SK-MEL-5 (cell line): Measurements from ENCODE around the gene EIPR1. TPM values are rescaled to one million over a fixed set of nuclear protein-coding genes. Genes with fewer than 3 reads are reported as not detected.
A peak's percentile ranks its signal among the peaks of the same experiment; 100 is the strongest.

Experiments used
- DNase-seq: peaks from one replicate; pipeline ENCODE4 v3.0.0-alpha.2; 2016; ENCODE audit warnings: low read depth, low spot score
- in situ Hi-C: cut with HindIII; loops from 2 replicates; pipeline ENCODE4 v1.10.0; 2016; ENCODE audit warnings: low sequenced_read_pairs, high pct_unique_total_duplicates, low pct_unique_long_range_greater_than_20kb
- total RNA-seq: library from RNA; depleted of rRNA; stranded (reverse); fragments of >200 nt; shearing (Covaris generic); gene quantifications from 2 replicates; pipeline ENCODE4 v1.2.3, GENCODE V29; 2014

Gene EIPR1
- total RNA-seq, 1 experiment from 2014 or later = 73.1 TPM

DNA sequence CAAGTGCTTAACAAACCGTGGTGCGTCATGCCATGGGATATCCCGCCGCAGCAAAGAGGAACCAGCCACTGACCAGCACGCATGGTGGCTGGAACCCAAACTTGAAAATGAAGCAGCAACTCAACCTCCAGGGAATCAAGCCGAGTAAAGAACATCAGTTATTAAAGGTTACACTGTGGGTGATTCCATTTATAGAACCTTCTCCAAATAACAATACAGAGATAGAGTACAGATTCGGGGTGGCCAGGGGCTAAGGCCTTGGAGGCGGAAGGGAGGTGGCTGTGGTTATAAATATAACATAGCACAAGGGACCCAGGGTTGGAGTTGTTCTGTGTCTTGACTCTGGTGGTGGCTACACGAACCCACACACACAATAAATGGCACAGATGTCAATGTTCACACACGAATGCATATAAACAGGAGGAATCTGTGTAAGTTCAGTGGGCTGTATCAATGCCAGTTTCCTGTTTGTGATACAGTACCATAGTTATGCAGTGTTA is 123.1 kb downstream of the EIPR1 start:
- in situ Hi-C loops = no loop called here
- DNase-seq = no peak

- DNase-seq = no peak
- in situ Hi-C loops = no loop called here
Observed at GRCh38 chr2:3253913-3254441, 123.6 kb downstream of the EIPR1 start.

DNA sequence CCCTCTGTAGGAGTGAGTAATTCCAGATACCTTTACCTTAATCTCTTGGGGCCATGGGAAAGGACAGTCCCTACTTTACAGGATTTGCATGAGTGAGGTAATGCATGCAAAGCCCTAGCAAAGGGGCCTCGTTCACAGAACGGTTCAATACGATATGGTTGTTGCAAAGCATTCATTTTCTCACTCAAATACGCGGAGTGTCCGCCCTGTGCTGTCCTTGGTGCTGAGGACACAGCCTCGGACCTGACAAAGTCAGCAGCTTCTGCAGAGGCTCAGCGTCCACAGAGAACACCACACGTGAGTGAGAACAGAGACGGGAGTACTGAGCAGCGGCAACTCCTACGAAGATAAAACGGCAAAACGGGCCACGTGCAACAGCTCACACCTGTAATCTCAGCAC is 125.7 kb downstream of the EIPR1 start:
- in situ Hi-C loops = no loop called here
- DNase-seq = no peak

GRCh38 chr2:3249476-3249962 is 128.1 kb downstream of the EIPR1 start:
- in situ Hi-C loops = no loop called here
- no peak for DNase-seq

- in situ Hi-C loops = no loop called here
Observed at GRCh38 chr2:3248754-3249475, 128.7 kb downstream of the EIPR1 start.

DNA sequence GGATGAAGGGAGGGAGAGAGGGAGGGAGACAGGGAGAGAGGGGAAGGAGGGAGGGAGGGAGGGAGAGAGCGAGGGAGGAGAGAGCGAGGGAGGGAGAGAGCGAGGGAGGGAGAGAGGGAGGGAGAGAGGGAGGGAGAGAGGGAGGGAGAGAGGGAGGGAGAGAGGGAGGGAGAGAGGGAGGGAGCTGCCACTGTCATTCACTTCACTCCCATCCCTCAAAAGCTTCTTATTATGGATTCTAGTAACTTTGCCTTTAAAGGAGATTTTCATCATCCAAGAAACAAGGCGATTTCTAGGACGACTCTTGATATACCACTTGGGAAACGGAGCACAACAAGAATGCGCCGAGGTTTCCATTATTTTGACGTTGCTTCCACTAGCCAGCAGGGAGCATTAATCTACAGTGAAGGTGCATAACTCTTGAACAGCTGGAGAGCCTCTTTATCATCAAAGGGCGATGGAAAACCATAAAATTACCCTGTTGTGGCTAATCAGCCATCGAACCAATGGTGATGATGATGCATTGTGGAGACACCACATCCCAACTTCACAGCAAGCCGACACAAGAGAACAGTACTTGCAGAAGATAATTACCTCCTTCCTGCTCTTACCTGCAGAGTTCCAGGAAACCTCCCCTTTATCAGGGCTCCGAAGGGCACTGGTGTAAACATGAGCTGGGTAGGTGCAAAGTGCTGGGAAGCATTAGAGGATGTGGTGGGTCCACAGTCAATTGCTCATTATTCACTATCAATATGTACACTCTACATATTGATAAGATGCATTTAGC is 130.5 kb downstream of the EIPR1 start:
- no peak for DNase-seq
- in situ Hi-C loops = no loop called here

More at GRCh38 chr2:3248754-3249475, 128.7 kb downstream of the EIPR1 start:
- DNase-seq = no peak

DNA sequence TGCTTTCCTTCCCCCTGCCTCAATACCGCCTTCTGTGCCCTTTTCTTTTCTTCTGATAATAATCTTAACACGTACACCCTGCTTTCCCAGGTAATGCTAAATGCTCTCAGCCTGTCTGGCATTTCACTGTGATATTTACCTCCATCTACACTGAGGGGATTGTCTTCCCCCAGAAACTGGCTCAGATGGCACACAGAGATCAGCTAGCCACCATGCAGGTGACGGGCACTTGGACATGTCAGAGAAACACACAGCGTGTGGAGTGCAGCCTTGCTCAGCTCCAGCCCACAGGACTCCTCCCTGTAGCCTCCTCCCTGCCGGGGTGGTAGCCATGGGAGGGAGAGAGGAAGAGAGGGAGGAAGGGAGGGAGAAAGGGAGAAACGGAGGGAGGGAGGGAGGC is 131.2 kb downstream of the EIPR1 start:
- in situ Hi-C loops = no loop called here

GRCh38 chr2:3244486-3244885 is 133.1 kb downstream of the EIPR1 start:
- no peak for DNase-seq
- in situ Hi-C loops = no loop called here

More for the DNA sequence above, 131.2 kb downstream of the EIPR1 start:
- no peak for DNase-seq

DNA sequence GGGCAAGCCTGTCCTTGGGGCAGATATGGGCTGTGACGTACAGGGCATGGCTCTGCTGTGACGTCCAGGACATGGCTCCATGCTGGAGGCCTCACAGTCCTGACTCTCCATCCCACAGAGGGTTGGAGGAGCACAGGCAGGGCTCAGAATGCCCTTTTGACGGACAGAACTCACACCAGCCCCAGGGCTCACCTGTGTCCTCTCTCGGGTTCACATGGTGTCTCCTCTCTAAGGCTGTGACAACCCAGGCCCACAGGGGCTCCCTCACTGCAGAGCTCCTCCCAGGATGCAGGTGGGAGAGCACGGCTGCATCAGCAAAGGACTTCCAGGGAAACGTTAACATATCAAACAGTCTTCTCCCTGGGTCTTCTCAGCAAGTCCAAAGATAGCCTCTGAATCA is 133.8 kb downstream of the EIPR1 start:
- DNase-seq = no peak
- in situ Hi-C loops = no loop called here

- in situ Hi-C loops = no loop called here
- DNase-seq = no peak
Observed at GRCh38 chr2:3242747-3243369, 134.8 kb downstream of the EIPR1 start.

DNA sequence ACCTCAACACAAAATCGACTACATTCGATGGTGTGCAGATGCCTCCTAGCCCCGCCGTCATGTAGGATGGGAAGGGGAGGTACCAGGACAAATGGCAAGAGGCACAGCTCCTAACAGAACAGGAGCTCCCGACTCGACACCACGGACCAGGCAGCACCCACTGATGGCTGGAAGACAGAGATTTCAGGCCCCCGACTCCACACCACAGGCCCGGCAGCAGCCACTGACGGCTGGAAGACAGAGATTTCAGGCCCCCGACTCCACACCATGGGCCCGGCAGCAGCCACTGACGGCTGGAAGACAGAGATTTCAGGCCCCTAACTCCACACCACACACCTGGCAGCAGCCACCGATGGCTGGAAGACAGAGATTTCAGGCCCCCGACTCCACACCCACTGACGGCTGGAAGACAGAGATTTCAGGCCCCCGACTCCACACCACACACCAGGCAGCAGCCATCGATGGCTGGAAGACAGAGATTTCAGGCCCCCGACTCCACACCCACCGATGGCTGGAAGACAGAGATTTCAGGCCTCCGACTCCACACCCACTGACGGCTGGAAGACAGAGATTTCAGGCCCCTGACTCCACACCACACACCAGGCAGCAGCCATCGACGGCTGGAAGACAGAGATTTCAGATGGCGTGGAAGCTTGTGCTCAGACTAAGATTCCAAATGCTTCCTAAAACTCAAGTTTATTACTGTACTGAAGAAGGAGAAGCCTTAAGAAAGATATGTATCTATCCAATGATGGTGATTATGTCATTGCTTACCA is 135.5 kb downstream of the EIPR1 start:
- no peak for DNase-seq
- in situ Hi-C loops = no loop called here

- no peak for DNase-seq
- in situ Hi-C loops = no loop called here
Observed at GRCh38 chr2:3238951-3239841, 138.4 kb downstream of the EIPR1 start.

GRCh38 chr2:3236300-3237045 is 141.1 kb downstream of the EIPR1 start:
- in situ Hi-C loops = no loop called here
- DNase-seq = peak; percentile 4

DNA sequence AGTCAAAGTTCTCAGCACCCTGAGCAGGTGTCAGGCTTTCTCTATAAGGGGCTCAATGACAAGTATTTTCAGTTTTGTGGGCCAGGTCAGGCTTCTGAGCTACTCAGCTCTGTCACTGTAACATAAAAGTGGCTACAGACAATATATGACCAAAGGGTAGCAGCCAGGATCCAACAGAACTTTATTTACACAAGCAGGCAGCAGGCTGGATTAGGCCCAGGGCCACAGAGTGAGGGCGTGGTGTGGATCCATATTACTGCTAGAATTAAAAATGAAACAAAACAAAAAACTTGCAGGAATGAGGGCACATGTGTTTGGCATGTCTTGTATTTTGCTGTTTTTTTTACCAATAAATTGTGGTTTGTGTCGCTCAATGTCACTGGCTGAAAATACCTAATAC is 143.7 kb downstream of the EIPR1 start:
- no peak for DNase-seq
- in situ Hi-C loops = no loop called here

- in situ Hi-C loops = no loop called here
- DNase-seq = no peak
Observed at GRCh38 chr2:3229221-3229620, 148.4 kb downstream of the EIPR1 start.

DNA sequence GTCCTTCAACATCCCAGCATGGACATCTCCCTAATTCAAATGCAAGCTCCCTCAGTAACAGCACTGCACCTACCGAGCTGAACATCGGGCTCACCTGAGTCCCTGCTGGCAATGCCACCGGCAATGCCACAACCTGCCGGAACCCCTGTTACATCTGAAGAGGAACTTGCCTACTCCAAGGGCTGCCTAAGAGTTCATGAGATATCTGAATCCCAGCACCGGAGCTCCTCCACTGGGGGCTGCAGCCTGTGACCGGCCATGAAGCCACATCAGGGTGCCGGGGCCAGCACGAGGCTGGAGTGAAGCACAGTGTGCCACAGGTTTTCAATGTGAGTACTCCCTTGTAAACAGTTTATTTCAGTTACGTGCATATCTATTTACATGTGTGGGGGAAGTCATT is 152.9 kb downstream of the EIPR1 start:
- in situ Hi-C loops = no loop called here
- no peak for DNase-seq
